HL-60 (cell line): ENCODE data around the gene CIB4.

Experiments
- CTCF ChIP-seq: IDR thresholded peaks from one replicate; pipeline ENCODE4 v1.5.1; 2011; ENCODE audit warnings: low read length, control low read depth, inconsistent platforms; ENCODE audit not compliant: insufficient read depth
- GABPA ChIP-seq: IDR thresholded peaks from 2 replicates; pipeline ENCODE4 v1.6.1; 2012; ENCODE audit warnings: low read depth
- POLR2AphosphoS5 ChIP-seq: IDR thresholded peaks from 2 replicates; pipeline ENCODE4 v1.6.1; 2012; ENCODE audit warnings: low read depth

- TF ChIP-seq CTCF (no peak), POLR2AphosphoS5 (no peak), GABPA (no peak)
Measured at GRCh38 chr2:26582890-26583289, 58.3 kb downstream of the CIB4 start.
